ENCODE data around the gene POLR3B. TPM values are rescaled to one million over a fixed set of nuclear protein-coding genes. Genes with fewer than 3 reads are reported as not detected.

POLR3B gene
- total and polyA plus RNA-seq, 2 experiments from 2014 or later, result 4.0 to 14.6 TPM

DNA sequence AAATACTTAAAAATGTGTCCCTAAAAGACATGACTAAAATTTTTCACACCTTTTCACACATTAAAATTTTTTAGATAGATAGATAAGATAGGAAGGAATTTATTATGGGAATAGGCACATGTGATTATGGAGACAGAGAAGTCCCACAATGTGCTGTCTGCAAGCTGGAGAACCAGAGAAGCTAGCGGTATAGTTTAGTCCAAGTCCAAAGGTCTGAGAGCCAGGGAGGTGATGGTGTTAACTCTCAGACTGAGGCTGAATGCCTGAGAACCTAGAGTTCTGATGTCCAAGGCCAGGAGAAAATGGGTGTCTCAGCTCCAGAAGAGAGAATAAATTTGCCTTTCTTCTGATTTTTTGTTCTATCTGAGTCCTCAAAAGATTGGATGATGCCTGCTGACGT is 65.7 kb downstream of the POLR3B start:
- Histone ChIP-seq H3K4me2 (no peak overlapping the region), H3F3A (replicated peaks; ENCODE audit: low read depth) (no peaks in the 10 kb centered on the region), H3K36me3 (ENCODE audit: insufficient read depth) (no peaks in the 10 kb centered on the region), H3K79me2 (replicated peaks; ENCODE audit: insufficient read depth) (no peaks in the 10 kb centered on the region), H3K27ac (ENCODE audit: low read depth) (no peak overlapping the region), H3K4me1 (ENCODE audit: insufficient read depth) (peaks cover 3% of the 10 kb centered on the region; the same call in 1 of the 2 replicates), H4K20me1 (replicated peaks; ENCODE audit: insufficient read depth) (no peaks in the 10 kb centered on the region), H2AFZ (no peak overlapping the region), H3K27me3 (ENCODE audit: insufficient read depth) (no peaks in the 10 kb centered on the region), H3K4me3 (no peak overlapping the region), H3K9me2 (ENCODE audit: insufficient read depth) (no peaks in the 10 kb centered on the region)
- Mint-ChIP-seq H3K27ac (no peak overlapping the region), H3K4me3 (no peak overlapping the region), H3K4me1 (peaks cover 7% of the 10 kb centered on the region; the same call in 2 of the 3 replicates), H3K36me3 (ENCODE audit: low read depth) (peaks cover 3% of the 10 kb centered on the region; the same call in 1 of the 3 replicates), H3K27me3 (ENCODE audit: insufficient read depth, low read depth, poor library complexity) (no peaks in the 10 kb centered on the region), H3K9me3 (no peaks in the 10 kb centered on the region)
- ATAC-seq, result no peak
- no peak for DNase-seq (ENCODE audit: low spot score)
- TF ChIP-seq ZNF331 (CRISPR knock-in tag; IDR thresholded peaks at IDR 0.05; ENCODE audit: low read depth) (no peak), STAT1 (IDR thresholded peaks at IDR 0.05; ENCODE audit: unreplicated experiment) (no peak), CREB1 (CRISPR knock-in tag; IDR thresholded peaks at IDR 0.05; ENCODE audit: low read depth) (no peak), CTCF (conservative IDR thresholded peaks at IDR 0.05; ENCODE audit: low read depth in 2 of 2) (no peak), JUNB (IDR thresholded peaks at IDR 0.05; ENCODE audit: unreplicated experiment) (no peak), ZNF114 (CRISPR knock-in tag; IDR thresholded peaks at IDR 0.05) (no peak), EZH2phosphoT487 (IDR thresholded peaks at IDR 0.05; ENCODE audit: unreplicated experiment) (no peak), EZH2 (IDR thresholded peaks at IDR 0.05; ENCODE audit: low read depth, unreplicated experiment) (no peak), POLR2AphosphoS5 (IDR thresholded peaks at IDR 0.05; ENCODE audit: low read depth) (no peak), NANOG (IDR thresholded peaks at IDR 0.05; ENCODE audit: borderline replicate concordance) (no peak), REST (IDR thresholded peaks at IDR 0.05; ENCODE audit: unreplicated experiment) (no peak)
- TF ChIP-seq, protein P1, sequence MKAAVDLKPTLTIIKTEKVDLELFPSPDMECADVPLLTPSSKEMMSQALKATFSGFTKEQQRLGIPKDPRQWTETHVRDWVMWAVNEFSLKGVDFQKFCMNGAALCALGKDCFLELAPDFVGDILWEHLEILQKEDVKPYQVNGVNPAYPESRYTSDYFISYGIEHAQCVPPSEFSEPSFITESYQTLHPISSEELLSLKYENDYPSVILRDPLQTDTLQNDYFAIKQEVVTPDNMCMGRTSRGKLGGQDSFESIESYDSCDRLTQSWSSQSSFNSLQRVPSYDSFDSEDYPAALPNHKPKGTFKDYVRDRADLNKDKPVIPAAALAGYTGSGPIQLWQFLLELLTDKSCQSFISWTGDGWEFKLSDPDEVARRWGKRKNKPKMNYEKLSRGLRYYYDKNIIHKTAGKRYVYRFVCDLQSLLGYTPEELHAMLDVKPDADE (IDR thresholded peaks at IDR 0.05), result no peak
- TF ChIP-seq, protein P2, sequence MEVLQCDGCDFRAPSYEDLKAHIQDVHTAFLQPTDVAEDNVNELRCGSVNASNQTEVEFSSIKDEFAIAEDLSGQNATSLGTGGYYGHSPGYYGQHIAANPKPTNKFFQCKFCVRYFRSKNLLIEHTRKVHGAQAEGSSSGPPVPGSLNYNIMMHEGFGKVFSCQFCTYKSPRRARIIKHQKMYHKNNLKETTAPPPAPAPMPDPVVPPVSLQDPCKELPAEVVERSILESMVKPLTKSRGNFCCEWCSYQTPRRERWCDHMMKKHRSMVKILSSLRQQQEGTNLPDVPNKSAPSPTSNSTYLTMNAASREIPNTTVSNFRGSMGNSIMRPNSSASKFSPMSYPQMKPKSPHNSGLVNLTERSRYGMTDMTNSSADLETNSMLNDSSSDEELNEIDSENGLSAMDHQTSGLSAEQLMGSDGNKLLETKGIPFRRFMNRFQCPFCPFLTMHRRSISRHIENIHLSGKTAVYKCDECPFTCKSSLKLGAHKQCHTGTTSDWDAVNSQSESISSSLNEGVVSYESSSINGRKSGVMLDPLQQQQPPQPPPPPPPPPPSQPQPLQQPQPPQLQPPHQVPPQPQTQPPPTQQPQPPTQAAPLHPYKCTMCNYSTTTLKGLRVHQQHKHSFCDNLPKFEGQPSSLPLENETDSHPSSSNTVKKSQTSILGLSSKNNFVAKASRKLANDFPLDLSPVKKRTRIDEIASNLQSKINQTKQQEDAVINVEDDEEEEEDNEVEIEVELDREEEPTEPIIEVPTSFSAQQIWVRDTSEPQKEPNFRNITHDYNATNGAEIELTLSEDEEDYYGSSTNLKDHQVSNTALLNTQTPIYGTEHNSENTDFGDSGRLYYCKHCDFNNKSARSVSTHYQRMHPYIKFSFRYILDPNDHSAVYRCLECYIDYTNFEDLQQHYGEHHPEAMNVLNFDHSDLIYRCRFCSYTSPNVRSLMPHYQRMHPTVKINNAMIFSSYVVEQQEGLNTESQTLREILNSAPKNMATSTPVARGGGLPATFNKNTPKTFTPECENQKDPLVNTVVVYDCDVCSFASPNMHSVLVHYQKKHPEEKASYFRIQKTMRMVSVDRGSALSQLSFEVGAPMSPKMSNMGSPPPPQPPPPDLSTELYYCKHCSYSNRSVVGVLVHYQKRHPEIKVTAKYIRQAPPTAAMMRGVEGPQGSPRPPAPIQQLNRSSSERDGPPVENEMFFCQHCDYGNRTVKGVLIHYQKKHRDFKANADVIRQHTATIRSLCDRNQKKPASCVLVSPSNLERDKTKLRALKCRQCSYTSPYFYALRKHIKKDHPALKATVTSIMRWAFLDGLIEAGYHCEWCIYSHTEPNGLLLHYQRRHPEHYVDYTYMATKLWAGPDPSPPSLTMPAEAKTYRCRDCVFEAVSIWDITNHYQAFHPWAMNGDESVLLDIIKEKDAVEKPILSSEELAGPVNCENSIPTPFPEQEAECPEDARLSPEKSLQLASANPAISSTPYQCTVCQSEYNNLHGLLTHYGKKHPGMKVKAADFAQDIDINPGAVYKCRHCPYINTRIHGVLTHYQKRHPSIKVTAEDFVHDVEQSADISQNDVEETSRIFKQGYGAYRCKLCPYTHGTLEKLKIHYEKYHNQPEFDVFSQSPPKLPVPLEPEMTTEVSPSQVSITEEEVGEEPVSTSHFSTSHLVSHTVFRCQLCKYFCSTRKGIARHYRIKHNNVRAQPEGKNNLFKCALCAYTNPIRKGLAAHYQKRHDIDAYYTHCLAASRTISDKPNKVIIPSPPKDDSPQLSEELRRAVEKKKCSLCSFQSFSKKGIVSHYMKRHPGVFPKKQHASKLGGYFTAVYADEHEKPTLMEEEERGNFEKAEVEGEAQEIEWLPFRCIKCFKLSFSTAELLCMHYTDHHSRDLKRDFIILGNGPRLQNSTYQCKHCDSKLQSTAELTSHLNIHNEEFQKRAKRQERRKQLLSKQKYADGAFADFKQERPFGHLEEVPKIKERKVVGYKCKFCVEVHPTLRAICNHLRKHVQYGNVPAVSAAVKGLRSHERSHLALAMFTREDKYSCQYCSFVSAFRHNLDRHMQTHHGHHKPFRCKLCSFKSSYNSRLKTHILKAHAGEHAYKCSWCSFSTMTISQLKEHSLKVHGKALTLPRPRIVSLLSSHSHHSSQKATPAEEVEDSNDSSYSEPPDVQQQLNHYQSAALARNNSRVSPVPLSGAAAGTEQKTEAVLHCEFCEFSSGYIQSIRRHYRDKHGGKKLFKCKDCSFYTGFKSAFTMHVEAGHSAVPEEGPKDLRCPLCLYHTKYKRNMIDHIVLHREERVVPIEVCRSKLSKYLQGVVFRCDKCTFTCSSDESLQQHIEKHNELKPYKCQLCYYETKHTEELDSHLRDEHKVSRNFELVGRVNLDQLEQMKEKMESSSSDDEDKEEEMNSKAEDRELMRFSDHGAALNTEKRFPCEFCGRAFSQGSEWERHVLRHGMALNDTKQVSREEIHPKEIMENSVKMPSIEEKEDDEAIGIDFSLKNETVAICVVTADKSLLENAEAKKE (CRISPR knock-in tag; IDR thresholded peaks at IDR 0.05), result no peak

Data from GM23338 (cell line).